ENCODE results near the gene TLE4.

The TLE4 gene

GRCh38 chr9:79572032-79572607, 355 bp downstream of the TLE4 start:
- DNase-seq (ENCODE audit: low read depth), result no peak

- DNase-seq (ENCODE audit: low read depth), result no peak
Measured at GRCh38 chr9:79572608-79573411, 1.0 kb downstream of the TLE4 start.

- DNase-seq (ENCODE audit: low read depth), result no peak
Measured at GRCh38 chr9:79573412-79573923, 1.7 kb downstream of the TLE4 start.

- no peak for DNase-seq (ENCODE audit: low read depth)
Measured at GRCh38 chr9:79574136-79574535, 2.4 kb downstream of the TLE4 start.

- no peak for DNase-seq (ENCODE audit: low read depth)
Measured at GRCh38 chr9:79574781-79575180, 3.0 kb downstream of the TLE4 start.

GRCh38 chr9:79575547-79575946, 3.8 kb downstream of the TLE4 start:
- DNase-seq (ENCODE audit: low read depth), result no peak

GRCh38 chr9:79577969-79578723, 6.4 kb downstream of the TLE4 start:
- DNase-seq (ENCODE audit: low read depth), result no peak

GRCh38 chr9:79578891-79579290, 7.1 kb downstream of the TLE4 start:
- DNase-seq (ENCODE audit: low read depth), result no peak

GRCh38 chr9:79579624-79580023, 7.9 kb downstream of the TLE4 start:
- DNase-seq (ENCODE audit: low read depth), result no peak

GRCh38 chr9:79580055-79580454, 8.3 kb downstream of the TLE4 start:
- no peak for DNase-seq (ENCODE audit: low read depth)

GRCh38 chr9:79581388-79581787, 9.6 kb downstream of the TLE4 start:
- peak; percentile 46 for DNase-seq (ENCODE audit: low read depth)

GRCh38 chr9:79581794-79582193, 10.0 kb downstream of the TLE4 start:
- DNase-seq (ENCODE audit: low read depth), result peak; percentile 90

- no peak for DNase-seq (ENCODE audit: low read depth)
Measured at GRCh38 chr9:79583952-79584654, 12.3 kb downstream of the TLE4 start.

GRCh38 chr9:79584655-79584982, 12.9 kb downstream of the TLE4 start:
- DNase-seq (ENCODE audit: low read depth), result no peak

- DNase-seq (ENCODE audit: low read depth), result no peak
Measured at GRCh38 chr9:79588488-79589223, 16.9 kb downstream of the TLE4 start.

- no peak for DNase-seq (ENCODE audit: low read depth)
Measured at GRCh38 chr9:79591458-79591857, 19.7 kb downstream of the TLE4 start.

GRCh38 chr9:79592726-79593493, 21.1 kb downstream of the TLE4 start:
- no peak for DNase-seq (ENCODE audit: low read depth)

- DNase-seq (ENCODE audit: low read depth), result no peak
Measured at GRCh38 chr9:79598562-79599345, 27.0 kb downstream of the TLE4 start.

GRCh38 chr9:79600466-79600865, 28.7 kb downstream of the TLE4 start:
- no peak for DNase-seq (ENCODE audit: low read depth)

Data from non-pigmented ciliary epithelial cell (primary cell).